PFSK-1 (cell line): ENCODE results near the gene KRTAP10-12.

Experiments used
- FOXP2 ChIP-seq: optimal IDR thresholded peaks from 2 replicates; pipeline ENCODE3; 2011; ENCODE audit warnings: borderline replicate concordance, control low read depth, inconsistent platforms; ENCODE audit not compliant: insufficient read depth; ENCODE audit errors: extremely low read length, extremely low read depth
- POLR2AphosphoS5 ChIP-seq: IDR thresholded peaks from 2 replicates; pipeline ENCODE4 v1.6.1; 2012; ENCODE audit warnings: low read depth, mild to moderate bottlenecking, control low read depth, low read length, moderate library complexity
- TAF1 ChIP-seq: IDR thresholded peaks from 2 replicates; pipeline ENCODE4 v1.6.1; 2012; ENCODE audit warnings: low read length, control low read depth, borderline replicate concordance; ENCODE audit not compliant: insufficient read depth
- TF ChIP-seq, protein P1 (sequence below), 2 experiments: IDR thresholded peaks; 2 replicates each; pipeline versions ENCODE4 v1.6.1 to v1.8.0; 2011 to 2012; ENCODE audit warnings: low read depth in 2 of 2, low read length in 2 of 2, control low read depth in 1 of 2, inconsistent platforms in 1 of 2, mild to moderate bottlenecking in 1 of 2, moderate library complexity in 1 of 2; ENCODE audit not compliant: insufficient read depth in 1 of 2

DNA sequence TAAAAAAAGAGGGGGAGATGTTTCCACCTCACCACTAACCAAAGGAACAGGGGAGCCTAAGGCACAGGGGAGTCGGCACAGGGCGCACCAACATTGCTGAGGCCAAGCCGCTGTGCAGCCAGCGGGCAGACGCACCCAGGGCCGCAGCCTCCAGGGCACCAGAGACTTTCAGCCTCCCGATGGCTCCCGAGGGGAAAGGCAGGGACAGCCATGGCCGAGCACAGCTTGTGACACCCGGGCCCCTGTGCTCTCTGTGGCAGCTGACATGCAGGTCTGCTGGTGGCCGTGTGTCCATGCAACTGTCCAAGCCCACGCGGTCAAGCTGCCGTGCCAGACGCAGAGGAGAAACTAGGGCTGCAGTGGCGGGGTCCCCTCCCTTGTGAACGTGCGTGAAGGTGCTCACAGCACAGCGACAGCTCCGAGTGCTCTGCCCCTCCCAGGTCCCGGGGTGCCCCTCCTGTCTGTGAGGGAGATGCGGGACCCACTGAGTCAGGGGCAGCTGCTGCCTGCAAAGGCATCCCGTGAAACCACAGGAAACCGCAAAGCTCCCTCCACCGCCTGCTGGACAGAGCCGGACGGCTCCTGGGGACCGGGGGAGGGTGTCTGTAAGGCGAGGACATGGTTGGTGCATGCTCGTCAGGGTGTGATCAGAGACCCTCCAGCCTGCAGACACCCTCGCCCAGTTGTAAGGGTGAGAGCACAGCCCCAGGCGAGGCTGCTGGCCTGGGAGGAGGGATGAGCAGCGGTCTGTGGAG lies 48.2 kb upstream of the KRTAP10-12 start:
- TF ChIP-seq POLR2AphosphoS5 (no peak), TAF1 (no peak), FOXP2 (no peak)
- TF ChIP-seq, protein P1, sequence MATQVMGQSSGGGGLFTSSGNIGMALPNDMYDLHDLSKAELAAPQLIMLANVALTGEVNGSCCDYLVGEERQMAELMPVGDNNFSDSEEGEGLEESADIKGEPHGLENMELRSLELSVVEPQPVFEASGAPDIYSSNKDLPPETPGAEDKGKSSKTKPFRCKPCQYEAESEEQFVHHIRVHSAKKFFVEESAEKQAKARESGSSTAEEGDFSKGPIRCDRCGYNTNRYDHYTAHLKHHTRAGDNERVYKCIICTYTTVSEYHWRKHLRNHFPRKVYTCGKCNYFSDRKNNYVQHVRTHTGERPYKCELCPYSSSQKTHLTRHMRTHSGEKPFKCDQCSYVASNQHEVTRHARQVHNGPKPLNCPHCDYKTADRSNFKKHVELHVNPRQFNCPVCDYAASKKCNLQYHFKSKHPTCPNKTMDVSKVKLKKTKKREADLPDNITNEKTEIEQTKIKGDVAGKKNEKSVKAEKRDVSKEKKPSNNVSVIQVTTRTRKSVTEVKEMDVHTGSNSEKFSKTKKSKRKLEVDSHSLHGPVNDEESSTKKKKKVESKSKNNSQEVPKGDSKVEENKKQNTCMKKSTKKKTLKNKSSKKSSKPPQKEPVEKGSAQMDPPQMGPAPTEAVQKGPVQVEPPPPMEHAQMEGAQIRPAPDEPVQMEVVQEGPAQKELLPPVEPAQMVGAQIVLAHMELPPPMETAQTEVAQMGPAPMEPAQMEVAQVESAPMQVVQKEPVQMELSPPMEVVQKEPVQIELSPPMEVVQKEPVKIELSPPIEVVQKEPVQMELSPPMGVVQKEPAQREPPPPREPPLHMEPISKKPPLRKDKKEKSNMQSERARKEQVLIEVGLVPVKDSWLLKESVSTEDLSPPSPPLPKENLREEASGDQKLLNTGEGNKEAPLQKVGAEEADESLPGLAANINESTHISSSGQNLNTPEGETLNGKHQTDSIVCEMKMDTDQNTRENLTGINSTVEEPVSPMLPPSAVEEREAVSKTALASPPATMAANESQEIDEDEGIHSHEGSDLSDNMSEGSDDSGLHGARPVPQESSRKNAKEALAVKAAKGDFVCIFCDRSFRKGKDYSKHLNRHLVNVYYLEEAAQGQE (IDR thresholded peaks at IDR 0.05; ENCODE audit: insufficient read depth in 1 of 2, low read depth in 2 of 2, low read length in 2 of 2), result no peak
